Tibial nerve (tissue), 3 donors: Measurements from ENCODE around the gene OR6Y1.

Experiments used
- POLR2A ChIP-seq, 2 donors: fragments of 450-650 bp; IDR thresholded peaks; one replicate each; pipeline ENCODE4 v1.6.1; 2017; ENCODE audit warnings: antibody characterized with exemption in 2 of 2, mild to moderate bottlenecking in 2 of 2, moderate library complexity in 2 of 2
- TF ChIP-seq, protein P1 (sequence below), 5 experiments: fragments of 200-600 bp in 3 of 5; fragments of 450-650 bp in 2 of 5; sonication (generic) in 3 of 5; IDR thresholded peaks; one replicate each; pipeline ENCODE4 v1.5.1; 2016 to 2019; ENCODE audit warnings: antibody characterized with exemption in 5 of 5, mild to moderate bottlenecking in 3 of 5, moderate library complexity in 2 of 5

DNA sequence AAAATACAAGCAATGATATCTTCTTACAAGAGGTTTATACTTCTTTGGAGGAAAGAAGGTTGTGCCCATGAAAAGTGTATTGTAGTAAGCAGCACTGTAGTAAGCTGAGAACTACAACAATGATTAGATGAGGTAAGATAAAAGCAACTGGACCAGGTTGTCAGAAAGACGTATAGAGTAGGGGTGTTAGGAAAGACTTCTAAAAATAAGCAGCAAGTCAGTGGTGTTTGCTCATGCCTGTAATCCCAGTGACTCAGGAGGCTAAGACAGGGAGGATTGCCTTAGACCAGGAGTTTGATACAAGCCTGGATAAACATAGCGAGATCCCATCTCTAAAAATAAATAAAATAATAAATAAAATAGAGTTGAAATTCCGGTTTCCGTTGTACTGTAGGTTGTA, 29.8 kb upstream of the OR6Y1 start:
- TF ChIP-seq, protein P1, sequence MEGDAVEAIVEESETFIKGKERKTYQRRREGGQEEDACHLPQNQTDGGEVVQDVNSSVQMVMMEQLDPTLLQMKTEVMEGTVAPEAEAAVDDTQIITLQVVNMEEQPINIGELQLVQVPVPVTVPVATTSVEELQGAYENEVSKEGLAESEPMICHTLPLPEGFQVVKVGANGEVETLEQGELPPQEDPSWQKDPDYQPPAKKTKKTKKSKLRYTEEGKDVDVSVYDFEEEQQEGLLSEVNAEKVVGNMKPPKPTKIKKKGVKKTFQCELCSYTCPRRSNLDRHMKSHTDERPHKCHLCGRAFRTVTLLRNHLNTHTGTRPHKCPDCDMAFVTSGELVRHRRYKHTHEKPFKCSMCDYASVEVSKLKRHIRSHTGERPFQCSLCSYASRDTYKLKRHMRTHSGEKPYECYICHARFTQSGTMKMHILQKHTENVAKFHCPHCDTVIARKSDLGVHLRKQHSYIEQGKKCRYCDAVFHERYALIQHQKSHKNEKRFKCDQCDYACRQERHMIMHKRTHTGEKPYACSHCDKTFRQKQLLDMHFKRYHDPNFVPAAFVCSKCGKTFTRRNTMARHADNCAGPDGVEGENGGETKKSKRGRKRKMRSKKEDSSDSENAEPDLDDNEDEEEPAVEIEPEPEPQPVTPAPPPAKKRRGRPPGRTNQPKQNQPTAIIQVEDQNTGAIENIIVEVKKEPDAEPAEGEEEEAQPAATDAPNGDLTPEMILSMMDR (IDR thresholded peaks at IDR 0.05) = no peak
- no peak for TF ChIP-seq POLR2A (IDR thresholded peaks at IDR 0.05)
